Measurements from ENCODE around the gene TMEM129.

Gene TMEM129

DNA sequence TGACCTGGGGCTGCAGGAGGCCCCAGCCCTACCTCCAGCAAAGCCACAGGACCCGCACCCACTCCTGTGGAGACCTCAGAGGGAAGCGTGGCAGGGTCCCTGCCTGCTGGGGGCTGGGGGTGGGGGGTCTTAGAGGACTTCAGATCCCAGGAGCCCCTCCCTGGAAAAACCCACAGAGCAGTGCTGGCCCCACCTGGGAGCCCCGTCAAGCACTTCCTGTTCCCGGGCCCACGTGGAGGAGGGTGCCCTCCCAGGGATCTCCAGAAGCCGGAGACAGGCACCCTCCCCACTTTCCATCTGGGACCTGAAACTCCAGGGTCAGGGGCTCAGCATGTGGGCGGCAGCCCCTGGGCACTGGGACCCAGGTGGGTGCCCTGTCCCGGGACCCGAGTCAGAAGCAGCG is 32.2 kb upstream of the TMEM129 start:
- Histone ChIP-seq H2AFZ (ENCODE audit: low read length) (no peak overlapping the region), H3K27ac (ENCODE audit: low read length) (no peak overlapping the region), H3K9ac (ENCODE audit: low read length) (no peak overlapping the region), H3K4me2 (ENCODE audit: low read depth, low read length) (no peak overlapping the region), H3K9me3 (replicated peaks; ENCODE audit: insufficient read depth, low read length) (no peaks in the 10 kb centered on the region), H3K27me3 (replicated peaks; ENCODE audit: insufficient read depth, low read length) (peaks cover 83% of the 10 kb centered on the region), H3K4me3 (ENCODE audit: low read length) (no peak overlapping the region), H3F3A (ENCODE audit: insufficient read depth, low read length) (no peaks in the 10 kb centered on the region), H3K79me2 (ENCODE audit: low read length) (no peaks in the 10 kb centered on the region), H4K20me1 (ENCODE audit: insufficient read depth, low read length) (no peaks in the 10 kb centered on the region), H3K9me2 (replicated peaks; ENCODE audit: insufficient read depth, low read length) (no peaks in the 10 kb centered on the region), H3K4me1 (ENCODE audit: low read length) (no peaks in the 10 kb centered on the region), H3K36me3 (replicated peaks; ENCODE audit: insufficient read depth, low read length) (no peaks in the 10 kb centered on the region)
- TF ChIP-seq EZH2phosphoT487 (IDR thresholded peaks at IDR 0.05; ENCODE audit: low read length): no peak
- no peak for DNase-seq

DNA sequence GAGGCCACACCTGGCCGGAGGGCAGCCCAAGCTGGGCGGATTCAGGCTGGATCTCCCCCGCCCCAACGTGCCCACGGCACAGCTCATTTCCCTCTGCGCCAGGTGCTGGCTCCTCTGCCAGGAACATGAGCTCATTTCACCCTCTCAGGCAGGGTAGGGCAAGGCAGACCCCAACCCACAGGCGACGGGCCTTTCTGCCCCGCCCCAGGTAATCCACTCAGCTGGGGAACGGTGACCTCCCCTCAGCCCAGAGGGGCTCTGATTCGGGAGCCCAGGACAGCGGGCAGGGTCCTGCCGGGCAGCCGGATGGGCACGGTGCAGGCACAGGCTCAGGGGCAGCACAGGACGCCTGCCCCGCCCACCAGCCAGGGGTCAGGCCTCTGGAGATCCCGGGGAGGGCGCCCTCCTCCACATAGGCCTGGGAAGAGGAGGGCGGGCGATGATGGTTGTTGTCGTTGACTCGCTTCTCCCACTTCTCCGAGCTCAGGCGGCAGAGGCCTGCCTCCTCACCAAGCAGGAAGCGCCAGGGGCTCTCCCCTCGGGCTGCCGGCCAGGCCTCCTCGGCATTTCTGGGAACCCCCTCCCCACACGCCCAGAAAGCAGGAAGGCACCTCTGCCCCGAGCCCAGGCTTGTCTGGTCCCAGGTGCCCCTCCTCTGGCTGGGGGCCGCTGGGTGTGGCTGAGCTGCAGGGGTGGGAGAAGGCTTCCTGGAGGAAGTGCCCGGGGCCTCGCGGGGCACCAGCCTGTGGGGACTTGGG is 31.3 kb upstream of the TMEM129 start:
- no peak for DNase-seq
- H2AFZ ChIP-seq (ENCODE audit: low read length): no peak overlapping the region
- H3K9ac ChIP-seq (ENCODE audit: low read length): no peak overlapping the region
- no peaks in the 10 kb centered on the region for H3K4me1 ChIP-seq (ENCODE audit: low read length)
- no peaks in the 10 kb centered on the region for H3K79me2 ChIP-seq (ENCODE audit: low read length)
- H3K27ac ChIP-seq (ENCODE audit: low read length): no peak overlapping the region
- peaks cover 77% of the 10 kb centered on the region for H3K27me3 ChIP-seq (replicated peaks; ENCODE audit: insufficient read depth, low read length)
- no peak overlapping the region for H3K4me2 ChIP-seq (ENCODE audit: low read depth, low read length)
- TF ChIP-seq EZH2phosphoT487 (IDR thresholded peaks at IDR 0.05; ENCODE audit: low read length) (no peak), EZH2 (optimal IDR thresholded peaks at IDR 0.05; ENCODE audit: low read depth, low read length) (no peak)
- TF ChIP-seq, protein P1, sequence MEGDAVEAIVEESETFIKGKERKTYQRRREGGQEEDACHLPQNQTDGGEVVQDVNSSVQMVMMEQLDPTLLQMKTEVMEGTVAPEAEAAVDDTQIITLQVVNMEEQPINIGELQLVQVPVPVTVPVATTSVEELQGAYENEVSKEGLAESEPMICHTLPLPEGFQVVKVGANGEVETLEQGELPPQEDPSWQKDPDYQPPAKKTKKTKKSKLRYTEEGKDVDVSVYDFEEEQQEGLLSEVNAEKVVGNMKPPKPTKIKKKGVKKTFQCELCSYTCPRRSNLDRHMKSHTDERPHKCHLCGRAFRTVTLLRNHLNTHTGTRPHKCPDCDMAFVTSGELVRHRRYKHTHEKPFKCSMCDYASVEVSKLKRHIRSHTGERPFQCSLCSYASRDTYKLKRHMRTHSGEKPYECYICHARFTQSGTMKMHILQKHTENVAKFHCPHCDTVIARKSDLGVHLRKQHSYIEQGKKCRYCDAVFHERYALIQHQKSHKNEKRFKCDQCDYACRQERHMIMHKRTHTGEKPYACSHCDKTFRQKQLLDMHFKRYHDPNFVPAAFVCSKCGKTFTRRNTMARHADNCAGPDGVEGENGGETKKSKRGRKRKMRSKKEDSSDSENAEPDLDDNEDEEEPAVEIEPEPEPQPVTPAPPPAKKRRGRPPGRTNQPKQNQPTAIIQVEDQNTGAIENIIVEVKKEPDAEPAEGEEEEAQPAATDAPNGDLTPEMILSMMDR (IDR thresholded peaks at IDR 0.05; ENCODE audit: low read length): no peak
- H3F3A ChIP-seq (ENCODE audit: insufficient read depth, low read length): no peaks in the 10 kb centered on the region
- H3K4me3 ChIP-seq (ENCODE audit: low read length): no peak overlapping the region
- H4K20me1 ChIP-seq (ENCODE audit: insufficient read depth, low read length): no peaks in the 10 kb centered on the region
- H3K36me3 ChIP-seq (replicated peaks; ENCODE audit: insufficient read depth, low read length): no peaks in the 10 kb centered on the region
- no peaks in the 10 kb centered on the region for H3K9me2 ChIP-seq (replicated peaks; ENCODE audit: insufficient read depth, low read length)
- no peaks in the 10 kb centered on the region for H3K9me3 ChIP-seq (replicated peaks; ENCODE audit: insufficient read depth, low read length)

DNA sequence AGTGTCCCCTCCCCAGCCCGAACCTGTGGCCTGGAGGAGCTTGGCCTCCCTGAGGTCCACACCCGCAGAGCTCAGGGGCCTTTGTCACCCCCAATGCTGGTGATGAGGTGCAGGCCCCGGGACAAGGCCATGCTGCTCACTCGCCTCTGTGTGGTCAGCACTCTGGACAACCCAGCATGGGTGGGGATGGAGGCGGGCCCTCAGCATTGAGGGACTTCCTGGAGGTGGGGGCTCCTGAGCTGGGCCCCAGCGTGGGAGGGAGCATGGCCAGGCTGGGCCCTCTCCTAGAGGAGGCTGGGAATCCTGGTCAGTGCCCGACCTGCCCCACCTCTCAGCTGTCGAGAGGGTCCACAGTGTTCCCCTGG is 30.8 kb upstream of the TMEM129 start:
- H4K20me1 ChIP-seq (ENCODE audit: insufficient read depth, low read length): no peaks in the 10 kb centered on the region
- DNase-seq: no peak
- H3K4me1 ChIP-seq (ENCODE audit: low read length): no peaks in the 10 kb centered on the region
- no peak overlapping the region for H3K9ac ChIP-seq (ENCODE audit: low read length)
- no peaks in the 10 kb centered on the region for H3K79me2 ChIP-seq (ENCODE audit: low read length)
- no peaks in the 10 kb centered on the region for H3F3A ChIP-seq (ENCODE audit: insufficient read depth, low read length)
- peaks cover 72% of the 10 kb centered on the region for H3K27me3 ChIP-seq (replicated peaks; ENCODE audit: insufficient read depth, low read length)
- H3K4me3 ChIP-seq (ENCODE audit: low read length): no peak overlapping the region
- no peak overlapping the region for H2AFZ ChIP-seq (ENCODE audit: low read length)
- H3K9me3 ChIP-seq (replicated peaks; ENCODE audit: insufficient read depth, low read length): no peaks in the 10 kb centered on the region
- no peak overlapping the region for H3K27ac ChIP-seq (ENCODE audit: low read length)
- H3K36me3 ChIP-seq (replicated peaks; ENCODE audit: insufficient read depth, low read length): no peaks in the 10 kb centered on the region
- H3K9me2 ChIP-seq (replicated peaks; ENCODE audit: insufficient read depth, low read length): no peaks in the 10 kb centered on the region
- TF ChIP-seq EZH2 (optimal IDR thresholded peaks at IDR 0.05; ENCODE audit: low read depth, low read length) (no peak), EZH2phosphoT487 (IDR thresholded peaks at IDR 0.05; ENCODE audit: low read length) (no peak)
- TF ChIP-seq, protein P1 (IDR thresholded peaks at IDR 0.05; ENCODE audit: low read length): no peak
- no peak overlapping the region for H3K4me2 ChIP-seq (ENCODE audit: low read depth, low read length)
